Measurements from ENCODE around the gene SMOC1. TPM values are rescaled to one million over a fixed set of nuclear protein-coding genes. Genes with fewer than 3 reads are reported as not detected.

Gene SMOC1
- total and polyA plus RNA-seq, 2 donors = 1.6 to 8.0 TPM

GRCh38 chr14:69924201-69924600 is 45.0 kb downstream of the SMOC1 start:
- WGBS = 79% methylated on average over 5 of the region's 5 CpGs
- DNase-seq (ENCODE audit: extremely low spot score) = no peak
- Histone ChIP-seq H3K4me3 (ENCODE audit: low read depth, low read length) (no peak overlapping the region), H3K27ac (ENCODE audit: low read depth) (no peak overlapping the region), H3K36me3 (ENCODE audit: insufficient read depth) (no peaks in the 10 kb centered on the region), H3K4me1 (ENCODE audit: insufficient read depth) (no peaks in the 10 kb centered on the region)

GRCh38 chr14:69928111-69928523 is 48.9 kb downstream of the SMOC1 start:
- H3K36me3 ChIP-seq (ENCODE audit: insufficient read depth) = no peaks in the 10 kb centered on the region
- 18% methylated on average over 6 of the region's 6 CpGs for WGBS
- H3K27ac ChIP-seq (ENCODE audit: low read depth) = no peak overlapping the region
- H3K4me3 ChIP-seq (ENCODE audit: low read depth, low read length) = no peak overlapping the region
- no peaks in the 10 kb centered on the region for H3K4me1 ChIP-seq (ENCODE audit: insufficient read depth)
- no peak for DNase-seq (ENCODE audit: extremely low spot score)

DNA sequence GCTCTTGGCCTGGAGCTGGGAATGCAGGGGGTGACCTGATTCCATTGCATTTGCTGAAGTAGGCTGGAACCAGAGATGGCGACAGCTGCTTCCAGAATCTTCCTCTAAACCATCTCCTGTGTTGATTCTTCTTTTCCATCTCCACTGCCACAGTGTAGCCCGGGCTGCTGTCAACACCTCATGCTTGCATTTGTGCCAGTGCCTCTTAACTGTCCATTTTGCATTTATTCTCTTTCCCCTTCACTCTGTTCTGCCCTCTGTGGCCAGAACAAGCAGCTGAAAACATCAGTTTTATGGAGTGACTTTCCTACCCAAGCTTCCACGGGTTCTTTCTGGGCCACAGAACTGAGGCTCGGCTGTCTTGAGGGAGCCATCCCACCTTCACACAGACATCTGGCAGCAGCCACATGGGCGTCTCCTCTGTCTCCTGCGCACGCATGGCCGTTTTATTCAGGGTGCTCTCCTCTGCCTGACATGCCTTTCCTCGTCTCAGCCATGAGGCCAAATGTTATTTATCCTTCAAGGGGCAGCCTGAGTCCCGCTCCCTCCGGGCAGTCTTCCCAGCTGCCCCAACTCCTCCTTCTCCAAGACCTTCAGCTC is 51.7 kb downstream of the SMOC1 start:
- 78% methylated on average over 11 of the region's 11 CpGs for WGBS
- H3K36me3 ChIP-seq (ENCODE audit: insufficient read depth) = no peaks in the 10 kb centered on the region

GRCh38 chr14:69931960-69932359 is 52.7 kb downstream of the SMOC1 start:
- Histone ChIP-seq H3K4me1 (ENCODE audit: insufficient read depth) (no peaks in the 10 kb centered on the region), H3K36me3 (ENCODE audit: insufficient read depth) (no peaks in the 10 kb centered on the region), H3K27ac (ENCODE audit: low read depth) (no peak overlapping the region), H3K4me3 (ENCODE audit: low read depth, low read length) (no peak overlapping the region)
- 81% methylated on average over 12 of the region's 12 CpGs for WGBS
- DNase-seq (ENCODE audit: extremely low spot score) = no peak

More for the DNA sequence above, 51.7 kb downstream of the SMOC1 start:
- H3K4me3 ChIP-seq (ENCODE audit: low read depth, low read length) = no peak overlapping the region
- H3K27ac ChIP-seq (ENCODE audit: low read depth) = no peak overlapping the region
- H3K4me1 ChIP-seq (ENCODE audit: insufficient read depth) = no peaks in the 10 kb centered on the region
- no peak for DNase-seq (ENCODE audit: extremely low spot score)

DNA sequence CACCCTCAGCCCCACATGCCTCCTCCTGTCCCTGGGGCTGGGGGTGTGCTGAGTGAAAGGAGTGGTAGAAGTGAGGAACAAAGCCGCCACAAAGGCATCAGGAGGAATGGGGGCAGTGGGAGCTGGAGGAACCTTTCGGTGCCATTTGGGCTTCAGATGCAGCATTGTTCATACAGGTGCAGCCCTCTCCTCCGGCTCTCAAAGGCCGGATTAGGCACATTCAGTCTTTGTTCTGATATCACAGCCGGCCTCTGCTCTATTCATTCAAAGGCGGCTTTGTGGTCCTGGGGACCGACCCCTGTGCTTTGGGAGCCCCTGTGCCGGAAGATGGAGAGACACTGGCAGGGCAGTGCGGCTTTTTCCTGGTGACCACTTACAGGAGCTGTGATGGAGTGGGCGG is 53.2 kb downstream of the SMOC1 start:
- Histone ChIP-seq H3K4me3 (ENCODE audit: low read depth, low read length) (no peak overlapping the region), H3K36me3 (ENCODE audit: insufficient read depth) (no peaks in the 10 kb centered on the region), H3K27ac (ENCODE audit: low read depth) (no peak overlapping the region), H3K4me1 (ENCODE audit: insufficient read depth) (no peaks in the 10 kb centered on the region)
- DNase-seq (ENCODE audit: extremely low spot score) = no peak
- 82% methylated on average over 10 of the region's 10 CpGs for WGBS

- no peak overlapping the region for H3K4me3 ChIP-seq (ENCODE audit: low read depth, low read length)
- H3K27ac ChIP-seq (ENCODE audit: low read depth) = no peak overlapping the region
- no peaks in the 10 kb centered on the region for H3K36me3 ChIP-seq (ENCODE audit: insufficient read depth)
- 94% methylated on average over 9 of the region's 9 CpGs for WGBS
- no peak for DNase-seq (ENCODE audit: extremely low spot score)
- no peaks in the 10 kb centered on the region for H3K4me1 ChIP-seq (ENCODE audit: insufficient read depth)
Measured at GRCh38 chr14:69933623-69934275, 54.5 kb downstream of the SMOC1 start.

- H3K36me3 ChIP-seq (ENCODE audit: insufficient read depth) = no peaks in the 10 kb centered on the region
- H3K4me3 ChIP-seq (ENCODE audit: low read depth, low read length) = no peak overlapping the region
- no peak overlapping the region for H3K27ac ChIP-seq (ENCODE audit: low read depth)
- 15% methylated on average over 12 of the region's 12 CpGs for WGBS
- H3K4me1 ChIP-seq (ENCODE audit: insufficient read depth) = no peaks in the 10 kb centered on the region
- DNase-seq (ENCODE audit: extremely low spot score) = no peak
Measured at GRCh38 chr14:69937367-69938081, 58.3 kb downstream of the SMOC1 start.

- WGBS = 72% methylated on average over 6 of the region's 6 CpGs
- H3K36me3 ChIP-seq (ENCODE audit: insufficient read depth) = no peaks in the 10 kb centered on the region
- H3K4me1 ChIP-seq (ENCODE audit: insufficient read depth) = no peaks in the 10 kb centered on the region
- DNase-seq (ENCODE audit: extremely low spot score) = no peak
- no peak overlapping the region for H3K4me3 ChIP-seq (ENCODE audit: low read depth, low read length)
- H3K27ac ChIP-seq (ENCODE audit: low read depth) = no peak overlapping the region
Measured at GRCh38 chr14:69938751-69939150, 59.5 kb downstream of the SMOC1 start.

DNA sequence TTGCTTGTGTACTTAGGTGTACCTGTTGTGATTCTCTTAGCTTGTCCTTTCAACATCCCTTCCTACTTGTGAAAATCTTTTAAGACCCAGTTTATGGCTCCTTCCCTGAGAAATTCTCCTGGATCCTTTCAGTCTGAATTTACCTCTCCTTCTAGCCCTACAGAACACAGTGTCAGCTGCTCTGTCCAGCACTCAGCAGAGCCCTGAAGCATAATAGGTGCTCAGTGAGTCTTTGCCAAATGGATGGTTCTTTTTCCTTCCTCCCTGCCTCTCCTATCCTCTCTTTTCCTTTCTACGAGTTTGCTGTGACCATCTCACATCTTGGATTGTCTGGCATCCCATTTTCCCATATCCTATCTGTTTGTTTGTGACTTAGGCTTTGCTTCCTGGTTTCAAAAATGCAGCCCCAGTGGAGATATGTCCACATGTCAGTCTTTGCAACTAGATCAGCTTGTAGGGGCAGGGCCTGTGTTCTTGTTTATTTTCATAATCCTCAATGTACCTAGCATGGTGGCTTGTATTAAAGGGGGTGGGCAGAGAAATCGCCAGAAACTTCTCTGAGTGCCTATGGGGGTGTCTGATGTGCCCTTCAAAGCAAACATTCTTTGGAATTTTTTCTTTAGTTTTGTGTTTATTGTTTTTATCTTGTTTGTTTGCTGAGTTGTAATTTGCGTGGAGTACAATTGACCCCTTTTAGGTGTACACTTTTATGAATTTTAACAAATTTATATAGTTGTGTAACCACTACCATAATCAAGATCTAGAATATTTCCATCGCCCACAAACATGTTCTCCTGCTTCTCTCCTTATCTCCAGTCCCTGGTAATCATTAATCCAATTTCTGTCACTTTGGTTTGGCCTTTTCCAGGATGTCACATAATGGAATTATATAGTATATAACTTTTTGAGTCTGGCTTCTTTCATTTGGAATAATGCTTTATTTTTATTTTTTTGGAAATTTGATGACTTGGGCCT is 62.8 kb downstream of the SMOC1 start:
- Histone ChIP-seq H3K4me1 (ENCODE audit: insufficient read depth) (no peaks in the 10 kb centered on the region), H3K4me3 (ENCODE audit: low read depth, low read length) (no peak overlapping the region), H3K36me3 (ENCODE audit: insufficient read depth) (no peaks in the 10 kb centered on the region), H3K27ac (ENCODE audit: low read depth) (no peak overlapping the region)
- WGBS = 66% methylated on average over 4 of the region's 4 CpGs
- DNase-seq (ENCODE audit: extremely low spot score) = no peak

- no peaks in the 10 kb centered on the region for H3K36me3 ChIP-seq (ENCODE audit: insufficient read depth)
- no peak overlapping the region for H3K4me3 ChIP-seq (ENCODE audit: low read depth, low read length)
- no peaks in the 10 kb centered on the region for H3K4me1 ChIP-seq (ENCODE audit: insufficient read depth)
- no peak for DNase-seq (ENCODE audit: extremely low spot score)
- H3K27ac ChIP-seq (ENCODE audit: low read depth) = no peak overlapping the region
- 49% methylated on average over 12 of the region's 12 CpGs for WGBS
Measured at GRCh38 chr14:69943084-69943780, 64.0 kb downstream of the SMOC1 start.

DNA sequence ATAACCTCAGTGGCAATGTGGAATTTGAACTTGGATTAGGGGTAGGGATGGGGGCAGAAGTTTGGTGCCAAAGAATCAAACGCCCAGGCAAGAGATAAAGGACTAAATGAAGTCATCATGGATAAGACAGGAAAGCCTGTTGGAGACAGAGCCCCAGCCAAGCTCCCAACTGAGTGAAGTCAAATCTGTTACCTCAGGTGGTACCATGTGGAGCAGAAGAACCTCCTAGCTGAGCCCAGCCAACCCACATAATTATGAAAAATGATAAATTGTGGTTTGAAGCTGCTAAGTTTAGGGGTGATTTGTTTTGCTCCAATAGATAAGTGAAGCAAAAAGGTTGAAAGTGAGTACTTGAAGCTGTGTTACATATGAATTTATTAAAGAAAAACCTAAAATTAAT is 66.1 kb downstream of the SMOC1 start:
- 70% methylated on average over 1 of the region's 1 CpG for WGBS
- Histone ChIP-seq H3K36me3 (ENCODE audit: insufficient read depth) (no peaks in the 10 kb centered on the region), H3K27ac (ENCODE audit: low read depth) (no peak overlapping the region), H3K4me3 (ENCODE audit: low read depth, low read length) (no peak overlapping the region), H3K4me1 (ENCODE audit: insufficient read depth) (no peaks in the 10 kb centered on the region)
- no peak for DNase-seq (ENCODE audit: extremely low spot score)

- no peak for DNase-seq (ENCODE audit: extremely low spot score)
- no peaks in the 10 kb centered on the region for H3K4me1 ChIP-seq (ENCODE audit: insufficient read depth)
- H3K36me3 ChIP-seq (ENCODE audit: insufficient read depth) = no peaks in the 10 kb centered on the region
- H3K4me3 ChIP-seq (ENCODE audit: low read depth, low read length) = no peak overlapping the region
- no peak overlapping the region for H3K27ac ChIP-seq (ENCODE audit: low read depth)
Measured at GRCh38 chr14:69945912-69946311, 66.7 kb downstream of the SMOC1 start.

GRCh38 chr14:69948351-69948750 is 69.1 kb downstream of the SMOC1 start:
- no peaks in the 10 kb centered on the region for H3K4me1 ChIP-seq (ENCODE audit: insufficient read depth)
- DNase-seq (ENCODE audit: extremely low spot score) = no peak
- WGBS = 58% methylated on average over 3 of the region's 3 CpGs
- H3K36me3 ChIP-seq (ENCODE audit: insufficient read depth) = no peaks in the 10 kb centered on the region
- H3K4me3 ChIP-seq (ENCODE audit: low read depth, low read length) = no peak overlapping the region
- H3K27ac ChIP-seq (ENCODE audit: low read depth) = no peak overlapping the region

Data from urinary bladder (tissue), 4 donors.